BJ (cell line): ENCODE data around the gene TRIM38. TPM values are rescaled to one million over a fixed set of nuclear protein-coding genes. Genes with fewer than 3 reads are reported as not detected.

Experiments used
- CTCF ChIA-PET: fragments of 350-600 bp; formaldehyde crosslinking; extraction: SDS; loops from one replicate; lab custom pipeline; 2021; ENCODE audit warnings: antibody characterized with exemption, inconsistent platforms; lab: Yijun Ruan, JAX
- POLR2A ChIA-PET: fragments of 300-600 bp; sonication (Branson Sonifier 250); formaldehyde crosslinking; extraction: SDS; loops from one replicate; lab custom pipeline; 2021; ENCODE audit warnings: antibody characterized with exemption; lab: Charles Lee
- DNase-seq: peaks from one replicate; pipeline ENCODE4 v3.0.0-alpha.2; 2011; ENCODE audit warnings: low read depth
- H3K27me3 ChIP-seq: 2 replicates; pipeline ENCODE4 v1.6.0; 2011; ENCODE audit warnings: low read length; ENCODE audit not compliant: control insufficient read depth, insufficient read depth
- H3K36me3 ChIP-seq: 2 replicates; pipeline ENCODE4 v1.5.1; 2011; ENCODE audit warnings: low read length; ENCODE audit not compliant: control insufficient read depth, insufficient read depth
- H3K4me3 ChIP-seq: 2 replicates; pipeline ENCODE4 v1.5.1; 2011; ENCODE audit warnings: low read depth, mild to moderate bottlenecking, control low read depth, low read length
- CTCF ChIP-seq: IDR thresholded peaks from 2 replicates; pipeline ENCODE4 v1.5.1; 2011; ENCODE audit warnings: low read depth, mild to moderate bottlenecking, control low read depth, inconsistent platforms, low read length, moderate library complexity; ENCODE audit not compliant: insufficient read depth
- polyA plus RNA-seq: library from polyadenylated mRNA; depleted of rRNA; stranded (reverse); fragments of >200 nt; gene quantifications from 2 replicates; pipeline ENCODE4 v1.2.3, GENCODE V29; 2011

Gene TRIM38
- polyA plus RNA-seq, 1 experiment = 4.7 TPM

GRCh38 chr6:25980935-25981334 is 18.3 kb downstream of the TRIM38 start:
- no peak overlapping the region for H3K4me3 ChIP-seq
- DNase-seq = no peak
- CTCF ChIA-PET = no interaction called here
- no peak for TF ChIP-seq CTCF
- peaks cover 23% of the 10 kb centered on the region for H3K36me3 ChIP-seq
- no peaks in the 10 kb centered on the region for H3K27me3 ChIP-seq
- POLR2A ChIA-PET = interaction anchor here (1.4 kb wide), 1 partner anchor 12 kb away, joined by 5 read pairs; no protein-coding TSS in a partner anchor

GRCh38 chr6:25981568-25982263 is 19.1 kb downstream of the TRIM38 start:
- H3K4me3 ChIP-seq = no peak overlapping the region
- peaks cover 20% of the 10 kb centered on the region for H3K36me3 ChIP-seq
- DNase-seq = no peak
- TF ChIP-seq CTCF = no peak
- ChIA-PET CTCF (interaction anchor here (0.8 to 2.4 kb wide), 2 partner anchors 9 to 10 kb away, joined by 3 to 11 read pairs; no protein-coding TSS in a partner anchor), POLR2A (interaction anchor here (1.4 kb wide), 1 partner anchor 11 kb away, joined by 5 read pairs; no protein-coding TSS in a partner anchor)
- no peaks in the 10 kb centered on the region for H3K27me3 ChIP-seq

GRCh38 chr6:25984265-25984664 is 21.7 kb downstream of the TRIM38 start:
- CTCF ChIA-PET = no interaction called here

GRCh38 chr6:25987845-25988244 is 25.2 kb downstream of the TRIM38 start:
- peaks cover 10% of the 10 kb centered on the region for H3K36me3 ChIP-seq
- no peak for TF ChIP-seq CTCF
- POLR2A ChIA-PET = no interaction called here

More at GRCh38 chr6:25984265-25984664, 21.7 kb downstream of the TRIM38 start:
- no peak for TF ChIP-seq CTCF
- POLR2A ChIA-PET = no interaction called here
- Histone ChIP-seq H3K4me3 (no peak overlapping the region), H3K36me3 (peaks cover 17% of the 10 kb centered on the region), H3K27me3 (no peaks in the 10 kb centered on the region)
- no peak for DNase-seq

GRCh38 chr6:25990172-25990873 is 27.7 kb downstream of the TRIM38 start:
- TF ChIP-seq CTCF = no peak
- DNase-seq = no peak
- peaks cover 3% of the 10 kb centered on the region; the same call in 1 of the 2 replicates for H3K36me3 ChIP-seq
- no peak overlapping the region for H3K4me3 ChIP-seq
- H3K27me3 ChIP-seq = no peaks in the 10 kb centered on the region
- ChIA-PET CTCF (interaction anchor here (0.7 to 4.9 kb wide), 3 partner anchors 14 to 480 kb away, joined by 3 to 70 read pairs (median 17); no protein-coding TSS in a partner anchor), POLR2A (no interaction called here)

More at GRCh38 chr6:25987845-25988244, 25.2 kb downstream of the TRIM38 start:
- CTCF ChIA-PET = interaction anchor here (0.8 kb wide), 1 partner anchor 18 kb away, joined by 3 read pairs; no protein-coding TSS in a partner anchor
- H3K4me3 ChIP-seq = no peak overlapping the region
- DNase-seq = no peak
- H3K27me3 ChIP-seq = no peaks in the 10 kb centered on the region
